Measurements from ENCODE around the gene TTR. TPM values are rescaled to one million over a fixed set of nuclear protein-coding genes. Genes with fewer than 3 reads are reported as not detected.

The TTR gene
- total RNA-seq, 1 donor from 2014 or later = not detected

- H3K27me3 Mint-ChIP-seq (ENCODE audit: unreplicated experiment) = peaks cover 6% of the 10 kb centered on the region
Observed at GRCh38 chr18:31553800-31554199, 37.9 kb upstream of the TTR start.

GRCh38 chr18:31554776-31555175, 36.9 kb upstream of the TTR start:
- Mint-ChIP-seq H3K4me3 (ENCODE audit: unreplicated experiment) (no peak overlapping the region), H3K4me1 (ENCODE audit: unreplicated experiment) (no peaks in the 10 kb centered on the region), H3K9me3 (ENCODE audit: unreplicated experiment) (no peaks in the 10 kb centered on the region), H3K27me3 (ENCODE audit: unreplicated experiment) (peaks cover 6% of the 10 kb centered on the region), H3K27ac (ENCODE audit: unreplicated experiment) (no peak overlapping the region), H3K36me3 (ENCODE audit: low read depth, unreplicated experiment) (no peaks in the 10 kb centered on the region)
- DNase-seq (ENCODE audit: low spot score) = no peak
- TF ChIP-seq CTCF (IDR thresholded peaks at IDR 0.05; ENCODE audit: unreplicated experiment) = no peak

More at GRCh38 chr18:31553800-31554199, 37.9 kb upstream of the TTR start:
- Mint-ChIP-seq H3K27ac (ENCODE audit: unreplicated experiment) (no peak overlapping the region), H3K4me1 (ENCODE audit: unreplicated experiment) (no peaks in the 10 kb centered on the region), H3K9me3 (ENCODE audit: unreplicated experiment) (no peaks in the 10 kb centered on the region), H3K4me3 (ENCODE audit: unreplicated experiment) (no peak overlapping the region), H3K36me3 (ENCODE audit: low read depth, unreplicated experiment) (no peaks in the 10 kb centered on the region)
- no peak for DNase-seq (ENCODE audit: low spot score)
- peak; percentile 33 for TF ChIP-seq CTCF (IDR thresholded peaks at IDR 0.05; ENCODE audit: unreplicated experiment)

DNA sequence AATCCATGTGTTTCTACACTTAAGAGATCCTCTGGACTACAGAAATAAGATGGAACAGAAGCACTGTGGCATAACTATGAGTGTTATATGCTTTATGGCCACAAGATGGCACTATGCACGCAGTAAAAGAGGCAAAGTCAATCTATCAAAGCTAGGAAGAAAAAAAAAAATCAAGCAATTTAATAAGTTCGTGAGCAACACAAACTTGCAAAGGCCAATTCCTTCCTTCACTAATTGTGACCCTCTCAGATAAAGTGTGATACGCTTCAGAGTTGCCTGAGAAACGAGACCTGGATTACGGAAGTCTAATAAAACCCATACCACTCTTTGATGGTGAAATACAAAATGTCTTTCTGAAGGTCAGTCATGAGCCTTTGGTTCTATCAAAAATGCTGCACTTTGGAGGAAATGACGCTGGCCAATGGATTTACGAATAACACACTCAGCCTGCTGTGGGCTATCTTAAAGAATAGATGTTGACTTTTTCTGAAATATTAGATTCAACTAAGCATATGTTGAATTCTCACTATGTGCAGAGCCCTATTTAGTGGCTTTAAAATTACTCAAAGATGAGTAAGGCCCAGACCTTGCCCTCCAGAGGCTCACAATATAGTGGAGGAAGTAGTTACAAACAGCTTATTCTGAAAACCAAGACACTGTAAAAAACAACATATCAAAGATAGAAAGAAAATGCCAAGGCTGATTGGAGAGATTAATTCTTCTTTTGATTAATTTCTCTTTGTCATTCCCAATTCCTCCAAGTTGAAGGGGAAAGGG, 35.5 kb upstream of the TTR start:
- no peak overlapping the region for H3K27ac Mint-ChIP-seq (ENCODE audit: unreplicated experiment)

GRCh38 chr18:31557446-31557845, 34.2 kb upstream of the TTR start:
- Mint-ChIP-seq H3K27ac (ENCODE audit: unreplicated experiment) (no peak overlapping the region), H3K36me3 (ENCODE audit: low read depth, unreplicated experiment) (no peaks in the 10 kb centered on the region), H3K4me1 (ENCODE audit: unreplicated experiment) (no peaks in the 10 kb centered on the region), H3K4me3 (ENCODE audit: unreplicated experiment) (no peak overlapping the region), H3K27me3 (ENCODE audit: unreplicated experiment) (peaks cover 6% of the 10 kb centered on the region), H3K9me3 (ENCODE audit: unreplicated experiment) (no peaks in the 10 kb centered on the region)
- TF ChIP-seq CTCF (IDR thresholded peaks at IDR 0.05; ENCODE audit: unreplicated experiment) = no peak
- no peak for DNase-seq (ENCODE audit: low spot score)

More for the DNA sequence above, 35.5 kb upstream of the TTR start:
- Mint-ChIP-seq H3K9me3 (ENCODE audit: unreplicated experiment) (no peaks in the 10 kb centered on the region), H3K36me3 (ENCODE audit: low read depth, unreplicated experiment) (no peaks in the 10 kb centered on the region), H3K4me1 (ENCODE audit: unreplicated experiment) (no peaks in the 10 kb centered on the region), H3K27me3 (ENCODE audit: unreplicated experiment) (peaks cover 6% of the 10 kb centered on the region), H3K4me3 (ENCODE audit: unreplicated experiment) (no peak overlapping the region)
- TF ChIP-seq CTCF (IDR thresholded peaks at IDR 0.05; ENCODE audit: unreplicated experiment) = peak; percentile 95
- peak; percentile 50 for DNase-seq (ENCODE audit: low spot score)

DNA sequence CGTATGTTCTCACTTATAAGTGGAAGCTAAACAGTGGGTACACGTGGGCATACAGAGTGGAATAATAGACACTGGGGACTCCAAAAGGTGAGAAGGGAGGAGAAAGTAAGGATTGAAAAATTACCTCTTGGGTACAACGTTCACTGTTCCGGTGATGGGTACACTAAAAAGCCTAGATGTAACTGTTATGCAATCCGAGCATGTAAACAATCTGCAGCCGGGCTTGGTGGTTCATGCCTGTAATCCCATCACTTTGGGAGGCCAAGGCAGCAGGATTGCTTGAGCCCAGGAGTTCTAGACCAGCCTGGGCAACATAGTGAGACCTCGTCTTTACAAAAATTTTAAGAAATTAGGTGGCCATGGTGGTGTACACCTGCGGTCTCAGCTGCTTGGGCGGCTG, 33.1 kb upstream of the TTR start:
- H3K36me3 Mint-ChIP-seq (ENCODE audit: low read depth, unreplicated experiment) = no peaks in the 10 kb centered on the region
- no peak overlapping the region for H3K4me3 Mint-ChIP-seq (ENCODE audit: unreplicated experiment)
- H3K4me1 Mint-ChIP-seq (ENCODE audit: unreplicated experiment) = no peaks in the 10 kb centered on the region
- H3K27ac Mint-ChIP-seq (ENCODE audit: unreplicated experiment) = no peak overlapping the region
- H3K9me3 Mint-ChIP-seq (ENCODE audit: unreplicated experiment) = no peaks in the 10 kb centered on the region
- TF ChIP-seq CTCF (IDR thresholded peaks at IDR 0.05; ENCODE audit: unreplicated experiment) = no peak
- H3K27me3 Mint-ChIP-seq (ENCODE audit: unreplicated experiment) = peaks cover 6% of the 10 kb centered on the region
- no peak for DNase-seq (ENCODE audit: low spot score)
